ENCODE data around the gene ARFGAP2. TPM values are rescaled to one million over a fixed set of nuclear protein-coding genes. Genes with fewer than 3 reads are reported as not detected.

Gene ARFGAP2
- total RNA-seq, 1 experiment from 2014 or later: 73.5 TPM

DNA sequence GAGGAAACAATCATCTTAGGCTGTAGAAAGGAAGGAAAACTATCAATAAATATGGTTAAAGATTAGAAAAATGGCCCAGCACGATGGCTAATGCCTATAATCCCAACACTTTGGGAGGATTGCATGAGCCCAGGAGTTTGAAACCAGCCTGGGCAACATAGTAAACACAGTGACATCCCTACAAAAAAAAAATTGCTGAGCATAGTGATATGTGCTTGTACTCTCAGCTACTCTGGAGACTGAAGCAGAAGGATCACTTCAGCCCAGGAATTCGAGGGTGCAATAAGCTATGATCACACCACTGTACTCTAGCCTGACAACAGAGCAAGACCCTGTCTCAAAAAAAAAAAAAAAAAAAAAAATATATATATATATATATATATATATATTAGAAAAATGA, 54.9 kb downstream of the ARFGAP2 start:
- Histone ChIP-seq H3K9me2 (ENCODE audit: insufficient read depth) (no peaks in the 10 kb centered on the region), H3K4me2 (ENCODE audit: low read length) (no peak overlapping the region), H3K79me2 (ENCODE audit: insufficient read depth, low read length) (no peaks in the 10 kb centered on the region), H3K27me3 (ENCODE audit: insufficient read depth, low read length) (no peaks in the 10 kb centered on the region), H4K20me1 (ENCODE audit: insufficient read depth) (no peaks in the 10 kb centered on the region), H3K9ac (ENCODE audit: low read length) (no peak overlapping the region), H3K9me3 (ENCODE audit: control insufficient read depth in 1 of 2, insufficient read depth in 1 of 2, low read depth in 1 of 2, low read length in 2 of 2) (no peaks in the 10 kb centered on the region), H3K4me1 (ENCODE audit: control insufficient read depth in 1 of 2, insufficient read depth in 2 of 2, low read length in 2 of 2) (peaks cover 0 to 7% of the 10 kb centered on the region in 2 experiments; a peak in 1 of 4 replicates), H3K36me3 (ENCODE audit: control insufficient read depth in 1 of 2, insufficient read depth in 2 of 2, low read length in 2 of 2) (no peaks in the 10 kb centered on the region), H2AFZ (ENCODE audit: low read depth, low read length, poor library complexity, severe bottlenecking) (no peak overlapping the region), H3K27ac (ENCODE audit: low read depth, low read length) (no peak overlapping the region), H3K4me3 (replicated peaks in 1 of 2; ENCODE audit: low read depth in 1 of 2, low read length in 2 of 2) (no peak overlapping the region)
- DNase-seq (ENCODE audit: low read depth, low spot score) (no peak), ATAC-seq (no peak)
- ChIA-PET RAD21 (ENCODE audit: low non-redundant PET in 1 of 2, low total read pairs in 2 of 2, uncharacterized antibody in 2 of 2, unreplicated experiment in 2 of 2) (no interaction called here), POLR2A (no interaction called here), CTCF (no interaction called here)
- intact Hi-C loops (cut with micrococcal nuclease): no loop called here
- no peak for TF ChIP-seq EZH2phosphoT487 (IDR thresholded peaks at IDR 0.05; ENCODE audit: borderline replicate concordance)
- TF ChIP-seq ZFX (IDR thresholded peaks at IDR 0.05): no peak
- TF ChIP-seq POLR2A (IDR thresholded peaks at IDR 0.05; ENCODE audit: borderline replicate concordance, extremely low read depth, insufficient read depth, insufficient read length): no peak
- no peak for TF ChIP-seq ZNF274 (IDR thresholded peaks at IDR 0.05; ENCODE audit: low read depth, low read length)
- TF ChIP-seq CBX3 (IDR thresholded peaks at IDR 0.05; ENCODE audit: low read depth): no peak
- TF ChIP-seq EZH2 (IDR thresholded peaks at IDR 0.05): no peak
- TF ChIP-seq JUND (IDR thresholded peaks at IDR 0.05): no peak
- no TSS peak for BruUV-seq (replicated peaks)

DNA sequence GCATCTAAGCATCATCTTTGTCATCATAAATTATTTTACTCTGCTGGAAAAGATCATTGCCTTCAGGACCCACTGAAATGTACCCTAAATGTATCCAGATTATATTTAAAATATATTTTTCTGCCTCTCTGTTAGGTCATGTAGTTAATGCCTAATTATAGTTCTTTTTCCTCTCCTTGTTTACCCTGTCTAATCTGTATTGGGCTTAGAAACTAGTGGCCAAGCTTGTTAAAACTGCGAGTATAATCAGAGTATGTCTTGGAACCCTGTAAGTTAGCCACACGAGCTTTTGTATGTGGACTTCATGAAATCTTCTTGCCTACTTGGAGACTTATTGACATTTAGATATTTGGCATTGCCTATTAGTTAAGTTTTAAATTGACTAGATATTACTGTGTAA, 55.6 kb downstream of the ARFGAP2 start:
- POLR2A ChIA-PET: no interaction called here
- Histone ChIP-seq H4K20me1 (ENCODE audit: insufficient read depth) (no peaks in the 10 kb centered on the region), H3K9me2 (ENCODE audit: insufficient read depth) (no peaks in the 10 kb centered on the region), H3K4me1 (ENCODE audit: control insufficient read depth in 1 of 2, insufficient read depth in 2 of 2, low read length in 2 of 2) (peaks cover 0 to 7% of the 10 kb centered on the region in 2 experiments; a peak in 1 of 4 replicates), H3K27ac (ENCODE audit: low read depth, low read length) (no peak overlapping the region), H3K4me3 (replicated peaks in 1 of 2; ENCODE audit: low read depth in 1 of 2, low read length in 2 of 2) (no peak overlapping the region), H3K36me3 (ENCODE audit: control insufficient read depth in 1 of 2, insufficient read depth in 2 of 2, low read length in 2 of 2) (no peaks in the 10 kb centered on the region), H2AFZ (ENCODE audit: low read depth, low read length, poor library complexity, severe bottlenecking) (no peak overlapping the region), H3K9me3 (ENCODE audit: control insufficient read depth in 1 of 2, insufficient read depth in 1 of 2, low read depth in 1 of 2, low read length in 2 of 2) (no peaks in the 10 kb centered on the region), H3K4me2 (ENCODE audit: low read length) (no peak overlapping the region), H3K27me3 (ENCODE audit: insufficient read depth, low read length) (no peaks in the 10 kb centered on the region), H3K9ac (ENCODE audit: low read length) (no peak overlapping the region), H3K79me2 (ENCODE audit: insufficient read depth, low read length) (no peaks in the 10 kb centered on the region)
- intact Hi-C loops (cut with micrococcal nuclease): no loop called here
- ATAC-seq (no peak), DNase-seq (ENCODE audit: low read depth, low spot score) (no peak)
- no TSS peak for BruUV-seq (replicated peaks)
- RAD21 ChIA-PET (ENCODE audit: low non-redundant PET in 1 of 2, low total read pairs in 2 of 2, uncharacterized antibody in 2 of 2, unreplicated experiment in 2 of 2): no interaction called here
- CTCF ChIA-PET: interaction anchor here (0.6 kb wide), 1 partner anchor 205 kb away, joined by 3 read pairs; no protein-coding TSS in a partner anchor
- TF ChIP-seq CEBPB (IDR thresholded peaks at IDR 0.05; ENCODE audit: low read depth) (no peak), TCF7L2 (IDR thresholded peaks at IDR 0.05; ENCODE audit: borderline replicate concordance, extremely low read depth, insufficient read depth, insufficient read length) (no peak), FOSL1 (IDR thresholded peaks at IDR 0.05; ENCODE audit: low read depth) (no peak), POLR2A (IDR thresholded peaks at IDR 0.05; ENCODE audit: borderline replicate concordance, extremely low read depth, insufficient read depth, insufficient read length) (no peak), ZNF274 (IDR thresholded peaks at IDR 0.05; ENCODE audit: low read depth, low read length) (no peak), ELF1 (IDR thresholded peaks at IDR 0.05; ENCODE audit: borderline replicate concordance, low read depth) (no peak), EZH2phosphoT487 (IDR thresholded peaks at IDR 0.05; ENCODE audit: borderline replicate concordance) (no peak), SRF (IDR thresholded peaks at IDR 0.05; ENCODE audit: low read depth) (no peak), POLR2AphosphoS5 (IDR thresholded peaks at IDR 0.05; ENCODE audit: low read depth, low read length) (no peak), EGR1 (IDR thresholded peaks at IDR 0.05; ENCODE audit: low read depth) (no peak), SIN3A (IDR thresholded peaks at IDR 0.05; ENCODE audit: low read depth) (no peak)
- TF ChIP-seq, protein P1, sequence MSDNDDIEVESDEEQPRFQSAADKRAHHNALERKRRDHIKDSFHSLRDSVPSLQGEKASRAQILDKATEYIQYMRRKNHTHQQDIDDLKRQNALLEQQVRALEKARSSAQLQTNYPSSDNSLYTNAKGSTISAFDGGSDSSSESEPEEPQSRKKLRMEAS (IDR thresholded peaks at IDR 0.05): no peak
- TF ChIP-seq, protein P2, sequence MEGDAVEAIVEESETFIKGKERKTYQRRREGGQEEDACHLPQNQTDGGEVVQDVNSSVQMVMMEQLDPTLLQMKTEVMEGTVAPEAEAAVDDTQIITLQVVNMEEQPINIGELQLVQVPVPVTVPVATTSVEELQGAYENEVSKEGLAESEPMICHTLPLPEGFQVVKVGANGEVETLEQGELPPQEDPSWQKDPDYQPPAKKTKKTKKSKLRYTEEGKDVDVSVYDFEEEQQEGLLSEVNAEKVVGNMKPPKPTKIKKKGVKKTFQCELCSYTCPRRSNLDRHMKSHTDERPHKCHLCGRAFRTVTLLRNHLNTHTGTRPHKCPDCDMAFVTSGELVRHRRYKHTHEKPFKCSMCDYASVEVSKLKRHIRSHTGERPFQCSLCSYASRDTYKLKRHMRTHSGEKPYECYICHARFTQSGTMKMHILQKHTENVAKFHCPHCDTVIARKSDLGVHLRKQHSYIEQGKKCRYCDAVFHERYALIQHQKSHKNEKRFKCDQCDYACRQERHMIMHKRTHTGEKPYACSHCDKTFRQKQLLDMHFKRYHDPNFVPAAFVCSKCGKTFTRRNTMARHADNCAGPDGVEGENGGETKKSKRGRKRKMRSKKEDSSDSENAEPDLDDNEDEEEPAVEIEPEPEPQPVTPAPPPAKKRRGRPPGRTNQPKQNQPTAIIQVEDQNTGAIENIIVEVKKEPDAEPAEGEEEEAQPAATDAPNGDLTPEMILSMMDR (IDR thresholded peaks at IDR 0.05 in 2 of 3, conservative IDR thresholded peaks at IDR 0.05 in 1 of 3; ENCODE audit: borderline replicate concordance in 1 of 3, insufficient read depth in 1 of 3, low read depth in 2 of 3, low read length in 2 of 3): no peak
- TF ChIP-seq, protein P3, sequence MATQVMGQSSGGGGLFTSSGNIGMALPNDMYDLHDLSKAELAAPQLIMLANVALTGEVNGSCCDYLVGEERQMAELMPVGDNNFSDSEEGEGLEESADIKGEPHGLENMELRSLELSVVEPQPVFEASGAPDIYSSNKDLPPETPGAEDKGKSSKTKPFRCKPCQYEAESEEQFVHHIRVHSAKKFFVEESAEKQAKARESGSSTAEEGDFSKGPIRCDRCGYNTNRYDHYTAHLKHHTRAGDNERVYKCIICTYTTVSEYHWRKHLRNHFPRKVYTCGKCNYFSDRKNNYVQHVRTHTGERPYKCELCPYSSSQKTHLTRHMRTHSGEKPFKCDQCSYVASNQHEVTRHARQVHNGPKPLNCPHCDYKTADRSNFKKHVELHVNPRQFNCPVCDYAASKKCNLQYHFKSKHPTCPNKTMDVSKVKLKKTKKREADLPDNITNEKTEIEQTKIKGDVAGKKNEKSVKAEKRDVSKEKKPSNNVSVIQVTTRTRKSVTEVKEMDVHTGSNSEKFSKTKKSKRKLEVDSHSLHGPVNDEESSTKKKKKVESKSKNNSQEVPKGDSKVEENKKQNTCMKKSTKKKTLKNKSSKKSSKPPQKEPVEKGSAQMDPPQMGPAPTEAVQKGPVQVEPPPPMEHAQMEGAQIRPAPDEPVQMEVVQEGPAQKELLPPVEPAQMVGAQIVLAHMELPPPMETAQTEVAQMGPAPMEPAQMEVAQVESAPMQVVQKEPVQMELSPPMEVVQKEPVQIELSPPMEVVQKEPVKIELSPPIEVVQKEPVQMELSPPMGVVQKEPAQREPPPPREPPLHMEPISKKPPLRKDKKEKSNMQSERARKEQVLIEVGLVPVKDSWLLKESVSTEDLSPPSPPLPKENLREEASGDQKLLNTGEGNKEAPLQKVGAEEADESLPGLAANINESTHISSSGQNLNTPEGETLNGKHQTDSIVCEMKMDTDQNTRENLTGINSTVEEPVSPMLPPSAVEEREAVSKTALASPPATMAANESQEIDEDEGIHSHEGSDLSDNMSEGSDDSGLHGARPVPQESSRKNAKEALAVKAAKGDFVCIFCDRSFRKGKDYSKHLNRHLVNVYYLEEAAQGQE (IDR thresholded peaks at IDR 0.05; ENCODE audit: low read depth): no peak
